GM18498 (cell line): ENCODE measurements around the gene TPST1.
"Not testable (repeated sequence)": the region's sequence is repeated elsewhere in the genome, so short reads cannot be mapped to it uniquely, and the experiment has no call there.

Source experiments
- ATAC-seq: cut with Tn5 transposase; IDR thresholded peaks from one replicate; pipeline ENCODE4 v1.9.1; 2021; ENCODE audit warnings: mild to moderate bottlenecking, moderate library complexity; ENCODE audit not compliant: unreplicated experiment

The TPST1 gene

GRCh38 chr7:66324985-66325384, 119.9 kb downstream of the TPST1 start:
- not testable (repeated sequence) for ATAC-seq

DNA sequence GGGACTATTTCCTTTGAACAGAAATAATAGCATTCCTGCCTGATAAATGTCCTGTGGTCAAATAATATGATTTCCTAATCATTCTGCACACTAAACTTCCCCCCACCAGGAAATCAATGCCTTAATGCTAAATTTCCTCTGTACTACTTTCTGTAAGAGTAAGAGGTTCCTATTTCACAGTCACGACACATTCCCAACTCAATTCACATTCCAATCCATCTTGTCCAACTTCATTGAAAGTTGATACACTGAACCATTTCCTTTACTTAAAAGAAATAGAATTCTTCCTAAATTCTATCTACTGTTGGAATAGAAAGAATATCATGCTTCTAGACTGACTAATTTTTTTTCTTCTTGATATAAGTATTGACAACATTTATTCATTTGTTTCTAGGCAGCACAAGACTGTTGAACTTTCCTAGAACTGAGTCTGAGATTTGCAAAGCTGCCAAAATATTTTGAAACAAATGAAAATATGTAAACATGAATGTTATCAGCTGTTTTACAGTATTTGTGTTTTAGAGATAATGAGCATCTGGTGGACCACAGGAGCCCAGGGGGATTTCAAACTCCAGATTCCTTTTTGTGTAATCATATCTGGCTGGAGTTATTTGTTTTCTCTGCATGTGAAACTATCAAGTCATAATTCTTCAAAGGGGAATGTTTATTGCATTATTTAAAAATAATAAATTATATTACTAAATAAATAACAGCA, 121.5 kb downstream of the TPST1 start:
- no peak for ATAC-seq

DNA sequence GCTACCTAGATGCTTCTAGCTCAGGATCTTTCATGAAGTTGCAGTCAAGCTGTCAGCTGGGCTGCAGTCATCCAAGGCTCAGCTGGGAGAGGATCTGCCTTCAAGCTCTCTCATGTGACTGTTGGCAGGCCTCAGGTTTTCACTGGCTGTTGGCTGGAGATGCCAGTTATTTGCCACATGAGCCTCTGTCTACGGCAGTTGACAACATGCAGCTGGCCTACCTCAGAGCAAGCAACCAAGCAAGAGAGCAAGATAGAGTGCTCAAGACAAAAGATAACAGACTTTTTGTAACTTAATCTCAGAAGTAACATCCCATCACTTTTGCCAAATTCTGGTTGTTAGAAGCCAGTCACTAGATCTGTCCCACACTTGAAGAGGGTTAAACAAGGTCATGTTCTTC, 125.8 kb downstream of the TPST1 start:
- ATAC-seq, result no peak

GRCh38 chr7:66331883-66332282, 126.7 kb downstream of the TPST1 start:
- no peak for ATAC-seq

GRCh38 chr7:66333443-66333842, 128.3 kb downstream of the TPST1 start:
- ATAC-seq, result no peak

DNA sequence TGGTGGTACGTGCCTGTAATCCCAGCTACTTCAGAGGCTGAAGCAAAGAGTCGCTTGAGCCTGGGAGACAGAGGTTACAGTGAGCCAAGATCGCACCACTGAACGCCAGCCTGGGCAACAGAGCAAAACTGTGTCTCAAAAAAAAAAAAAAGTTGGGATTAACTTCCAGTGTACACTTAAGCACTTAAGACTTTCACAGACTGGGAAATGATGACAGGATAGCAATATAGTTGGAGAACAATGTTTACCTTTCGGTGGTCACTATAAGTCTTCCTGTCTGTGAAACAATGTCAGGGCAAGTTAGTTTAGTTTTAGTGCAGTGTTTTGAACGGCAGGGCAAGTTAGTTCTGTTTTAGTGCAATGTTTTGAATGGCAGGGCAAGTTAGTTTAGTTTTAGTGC, 130.2 kb downstream of the TPST1 start:
- ATAC-seq, result no peak

- no peak for ATAC-seq
Observed at GRCh38 chr7:66336760-66337159, 131.6 kb downstream of the TPST1 start.

- ATAC-seq, result no peak
Observed at GRCh38 chr7:66339141-66339540, 134.0 kb downstream of the TPST1 start.

DNA sequence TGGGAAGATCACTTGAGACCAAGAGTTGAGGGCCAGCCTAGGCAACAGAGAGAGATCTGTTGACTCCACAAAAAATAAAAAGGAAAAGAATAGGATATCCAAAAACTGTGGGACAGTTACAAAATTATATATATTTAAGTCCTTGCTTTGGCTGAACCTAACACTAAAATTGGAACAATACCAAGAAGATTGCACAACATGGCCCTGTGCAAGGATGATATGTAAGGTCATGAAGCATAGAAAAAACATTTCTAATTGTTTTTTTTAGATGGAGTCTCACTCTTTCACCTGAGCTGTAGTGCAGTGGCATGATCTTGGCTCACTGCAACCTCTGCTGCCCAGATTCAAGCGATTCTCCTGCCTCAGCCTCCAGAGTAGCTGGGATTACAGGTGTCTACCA, 139.0 kb downstream of the TPST1 start:
- ATAC-seq, result no peak

GRCh38 chr7:66348531-66348930, 143.4 kb downstream of the TPST1 start:
- ATAC-seq, result no peak

GRCh38 chr7:66348959-66349358, 143.8 kb downstream of the TPST1 start:
- ATAC-seq, result no peak

DNA sequence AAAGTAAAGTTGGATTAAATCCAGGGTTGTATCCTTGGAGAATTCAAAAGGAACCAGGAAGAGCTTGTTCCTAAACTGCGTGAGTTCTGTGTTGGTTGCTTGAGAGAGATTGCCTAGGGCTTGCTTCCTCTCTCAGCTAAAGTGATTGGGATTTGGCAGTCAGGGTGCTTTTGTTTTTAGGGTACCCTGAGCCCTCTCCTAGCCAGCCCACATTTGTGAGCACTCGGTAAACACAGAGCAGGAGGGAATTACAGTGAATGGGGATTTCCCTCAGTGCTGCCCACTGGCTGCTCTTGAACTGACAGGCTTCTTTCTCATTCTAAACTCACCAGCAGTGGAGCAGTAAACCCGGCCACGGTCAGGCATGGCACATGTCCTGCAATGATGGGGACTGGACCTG, 146.9 kb downstream of the TPST1 start:
- no peak for ATAC-seq

GRCh38 chr7:66353547-66353946, 148.4 kb downstream of the TPST1 start:
- no peak for ATAC-seq

- no peak for ATAC-seq
Observed at GRCh38 chr7:66355756-66356155, 150.6 kb downstream of the TPST1 start.

- ATAC-seq, result no peak
Observed at GRCh38 chr7:66356277-66356721, 151.2 kb downstream of the TPST1 start.

- ATAC-seq, result no peak
Observed at GRCh38 chr7:66357087-66357486, 152.0 kb downstream of the TPST1 start.

- no peak for ATAC-seq
Observed at GRCh38 chr7:66359656-66360211, 154.6 kb downstream of the TPST1 start.

- no peak for ATAC-seq
Observed at GRCh38 chr7:66362136-66362535, 157.0 kb downstream of the TPST1 start.

- ATAC-seq, result no peak
Observed at GRCh38 chr7:66363635-66364034, 158.5 kb downstream of the TPST1 start.

DNA sequence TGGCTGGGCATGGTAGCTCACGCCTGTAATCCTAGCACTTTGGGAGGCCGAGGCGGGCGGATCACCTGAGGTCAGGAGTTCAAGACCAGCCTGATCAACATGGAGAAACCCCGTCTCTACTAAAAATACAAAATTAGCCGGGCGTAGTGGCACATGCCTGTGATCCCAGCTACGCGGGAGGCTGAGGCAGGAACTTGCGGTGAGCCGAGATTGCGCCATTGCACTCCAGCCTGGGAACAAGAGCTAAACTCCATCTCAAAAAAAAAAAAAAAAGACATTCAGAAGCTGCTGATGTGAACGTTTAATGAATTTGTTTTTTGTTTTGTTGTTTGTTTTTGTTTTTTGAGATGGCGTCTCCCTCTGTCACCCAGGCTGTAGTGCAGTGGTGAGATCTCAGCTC, 159.9 kb downstream of the TPST1 start:
- ATAC-seq, result not testable (repeated sequence)

DNA sequence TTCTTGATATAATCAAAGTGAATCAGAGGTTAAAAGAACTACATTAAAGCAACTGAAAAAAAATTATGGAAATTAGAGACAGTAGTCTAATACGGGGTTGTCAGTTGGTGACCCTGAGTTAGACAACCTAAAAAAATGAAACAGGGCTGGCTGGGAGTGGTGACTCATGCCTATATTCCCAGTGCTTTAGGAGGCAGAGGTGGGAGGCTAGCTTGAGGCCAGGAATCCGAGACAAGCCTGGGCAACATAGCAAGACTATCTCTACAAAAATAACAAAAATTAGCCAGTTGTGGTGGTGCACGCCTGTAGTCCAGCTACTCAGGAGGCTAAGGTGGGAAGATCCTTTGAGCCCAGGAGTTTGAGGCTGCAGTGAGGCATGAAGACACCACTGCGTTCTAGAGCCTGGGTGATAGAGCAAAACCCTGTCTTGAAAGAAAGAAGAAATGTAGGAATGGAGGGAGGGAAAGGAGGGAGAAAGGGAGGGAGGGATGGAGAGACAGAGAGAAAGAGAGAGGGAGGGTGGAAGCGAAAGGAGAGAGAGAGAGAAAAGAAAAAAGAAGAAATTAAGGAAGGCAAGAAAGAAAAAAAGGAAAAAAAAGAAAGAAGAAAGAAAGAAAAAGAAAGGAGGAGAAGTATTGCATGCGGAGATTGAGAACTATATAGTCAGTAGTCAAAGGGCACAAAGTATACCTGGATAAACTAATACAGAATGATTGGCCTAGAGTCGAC, 166.1 kb downstream of the TPST1 start:
- ATAC-seq, result no peak
